GM06990 (cell line): ENCODE measurements around the gene PHPT1.

ENCODE experiments used
- DNase-seq: peaks from one replicate; pipeline ENCODE4 v3.0.0-alpha.2; 2011; ENCODE audit not compliant: insufficient read length; ENCODE audit errors: extremely low read depth
- H3K27me3 ChIP-seq: replicated peaks from 2 replicates; pipeline ENCODE4 v1.6.0; 2011; ENCODE audit warnings: low read length; ENCODE audit not compliant: control insufficient read depth, insufficient read depth
- H3K36me3 ChIP-seq: 2 replicates; pipeline ENCODE4 v1.5.1; 2011; ENCODE audit warnings: low read length; ENCODE audit not compliant: control insufficient read depth, insufficient read depth
- H3K4me3 ChIP-seq: replicated peaks from 2 replicates; pipeline ENCODE4 v1.5.1; 2011; ENCODE audit warnings: low read depth, mild to moderate bottlenecking, control low read depth, low read length
- TF ChIP-seq, protein P1 (sequence below): IDR thresholded peaks from 2 replicates; pipeline ENCODE4 v1.5.1; 2011; ENCODE audit warnings: low read length, control low read depth, mild to moderate bottlenecking, inconsistent platforms; ENCODE audit not compliant: insufficient read depth, poor library complexity, severe bottlenecking

The PHPT1 gene

DNA sequence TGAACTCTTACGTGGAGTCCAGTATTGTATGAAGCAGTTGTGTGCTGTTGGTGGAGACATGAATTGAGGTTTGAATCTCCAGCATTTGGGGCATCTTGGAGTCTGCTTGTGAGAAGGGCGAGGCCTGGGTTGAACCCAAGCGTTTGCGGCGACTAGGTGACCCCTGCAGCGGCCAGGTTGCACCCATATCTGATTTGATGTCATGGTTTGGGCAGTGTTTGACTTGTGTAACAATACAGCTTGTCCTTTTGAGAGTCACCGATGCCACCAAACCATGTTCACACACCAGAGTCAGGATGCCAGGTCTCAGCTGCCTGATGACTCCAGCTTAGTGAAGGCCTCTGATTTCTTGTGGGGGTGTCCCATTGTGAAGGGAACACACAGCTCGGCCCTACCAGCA lies 39.2 kb downstream of the PHPT1 start:
- TF ChIP-seq, protein P1, sequence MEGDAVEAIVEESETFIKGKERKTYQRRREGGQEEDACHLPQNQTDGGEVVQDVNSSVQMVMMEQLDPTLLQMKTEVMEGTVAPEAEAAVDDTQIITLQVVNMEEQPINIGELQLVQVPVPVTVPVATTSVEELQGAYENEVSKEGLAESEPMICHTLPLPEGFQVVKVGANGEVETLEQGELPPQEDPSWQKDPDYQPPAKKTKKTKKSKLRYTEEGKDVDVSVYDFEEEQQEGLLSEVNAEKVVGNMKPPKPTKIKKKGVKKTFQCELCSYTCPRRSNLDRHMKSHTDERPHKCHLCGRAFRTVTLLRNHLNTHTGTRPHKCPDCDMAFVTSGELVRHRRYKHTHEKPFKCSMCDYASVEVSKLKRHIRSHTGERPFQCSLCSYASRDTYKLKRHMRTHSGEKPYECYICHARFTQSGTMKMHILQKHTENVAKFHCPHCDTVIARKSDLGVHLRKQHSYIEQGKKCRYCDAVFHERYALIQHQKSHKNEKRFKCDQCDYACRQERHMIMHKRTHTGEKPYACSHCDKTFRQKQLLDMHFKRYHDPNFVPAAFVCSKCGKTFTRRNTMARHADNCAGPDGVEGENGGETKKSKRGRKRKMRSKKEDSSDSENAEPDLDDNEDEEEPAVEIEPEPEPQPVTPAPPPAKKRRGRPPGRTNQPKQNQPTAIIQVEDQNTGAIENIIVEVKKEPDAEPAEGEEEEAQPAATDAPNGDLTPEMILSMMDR, result no peak
- Histone ChIP-seq H3K36me3 (peaks cover 11% of the 10 kb centered on the region), H3K4me3 (no peak overlapping the region), H3K27me3 (no peaks in the 10 kb centered on the region)
- no peak for DNase-seq

DNA sequence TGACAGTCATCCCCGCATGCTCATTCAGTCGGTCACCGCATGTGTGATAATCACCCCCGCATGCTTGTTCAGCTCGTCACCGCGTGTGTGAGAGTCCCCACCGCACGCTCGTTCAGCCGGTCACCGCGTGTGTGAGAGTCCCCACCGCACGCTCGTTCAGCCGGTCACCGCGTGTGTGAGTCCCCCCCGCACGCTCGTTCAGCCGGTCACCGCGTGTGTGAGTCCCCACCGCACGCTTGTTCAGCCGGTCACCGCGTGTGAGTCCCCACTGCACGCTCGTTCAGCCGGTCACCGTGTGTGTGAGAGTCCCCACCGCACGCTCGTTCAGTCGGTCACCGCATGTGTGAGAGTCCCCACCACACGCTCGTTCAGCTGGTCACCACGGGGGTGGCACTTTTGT lies 40.6 kb downstream of the PHPT1 start:
- TF ChIP-seq, protein P1, result no peak
- DNase-seq, result no peak
- no peak overlapping the region for H3K4me3 ChIP-seq
- H3K36me3 ChIP-seq, result peaks cover 9% of the 10 kb centered on the region
- no peaks in the 10 kb centered on the region for H3K27me3 ChIP-seq

DNA sequence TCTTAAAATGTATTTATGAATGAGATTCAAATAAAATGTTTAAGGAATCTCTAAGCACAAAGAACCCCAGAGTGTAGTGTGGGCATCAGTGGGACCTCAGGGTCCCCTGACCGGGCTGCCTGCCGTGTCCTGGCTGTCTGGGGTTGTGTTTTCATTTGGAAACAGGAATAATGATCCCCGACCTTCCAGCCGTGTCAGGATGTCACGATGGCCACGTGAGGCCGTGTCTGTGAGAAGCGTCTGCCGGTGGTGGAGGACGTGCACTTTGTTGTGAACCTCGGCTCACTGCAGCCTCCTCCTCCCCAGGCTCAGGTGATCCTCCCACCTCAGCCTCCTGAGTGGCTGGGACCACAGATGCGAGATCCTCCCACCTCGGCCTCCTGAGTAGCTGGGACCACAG lies 41.5 kb downstream of the PHPT1 start:
- Histone ChIP-seq H3K4me3 (no peak overlapping the region), H3K36me3 (peaks cover 15% of the 10 kb centered on the region), H3K27me3 (no peaks in the 10 kb centered on the region)
- TF ChIP-seq, protein P1, result no peak
- DNase-seq, result no peak

DNA sequence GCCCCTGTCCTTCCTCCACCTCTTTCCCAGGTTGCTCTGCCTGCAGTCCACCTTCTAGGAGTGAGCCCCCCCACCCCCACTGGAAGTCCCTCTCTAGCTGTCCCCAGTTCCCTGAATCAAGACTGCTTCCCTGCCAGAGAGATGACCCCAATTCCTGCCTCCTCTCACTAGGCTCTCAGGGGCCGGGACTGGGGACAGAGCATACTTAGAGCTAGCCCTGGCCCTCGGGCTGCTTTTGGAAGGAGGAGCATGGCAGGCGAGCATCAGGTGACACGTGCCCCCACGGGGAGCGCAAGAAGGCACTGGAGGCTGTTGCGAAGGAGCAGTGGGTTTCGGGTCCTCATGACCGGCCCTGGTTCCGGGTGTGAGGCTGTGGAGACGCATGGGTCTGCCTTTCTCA lies 46.8 kb downstream of the PHPT1 start:
- H3K36me3 ChIP-seq, result peaks cover 13% of the 10 kb centered on the region
- H3K27me3 ChIP-seq, result no peaks in the 10 kb centered on the region
- H3K4me3 ChIP-seq, result no peak overlapping the region
- TF ChIP-seq, protein P1, result no peak
- no peak for DNase-seq

DNA sequence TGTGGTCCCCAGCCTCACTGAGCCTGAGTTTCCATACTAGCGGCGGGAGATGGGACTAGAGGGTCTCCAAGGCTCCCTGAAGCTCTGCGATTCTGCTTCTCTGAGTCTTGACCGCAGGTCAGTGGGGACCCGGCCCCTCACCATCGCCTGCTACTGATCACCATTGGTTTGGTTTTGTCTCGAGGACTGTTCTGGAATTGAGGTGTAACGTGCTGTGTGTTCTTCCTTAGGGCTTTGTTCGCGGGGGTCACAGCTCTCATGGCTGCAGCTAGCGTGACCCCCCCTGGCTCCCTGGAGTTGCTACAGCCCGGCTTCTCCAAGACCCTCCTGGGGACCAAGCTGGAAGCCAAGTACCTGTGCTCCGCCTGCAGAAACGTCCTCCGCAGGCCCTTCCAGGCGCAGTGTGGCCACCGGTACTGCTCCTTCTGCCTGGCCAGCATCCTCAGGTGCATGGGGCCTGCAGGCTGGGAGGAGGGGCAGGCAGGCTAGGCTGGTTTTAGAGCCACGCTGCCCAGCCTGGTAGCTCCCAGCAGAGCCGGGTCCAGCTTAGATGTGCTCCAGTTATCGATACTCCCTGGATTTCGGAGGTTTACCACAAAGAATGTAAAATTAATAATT lies 49.4 kb downstream of the PHPT1 start:
- TF ChIP-seq, protein P1, result no peak
- no peak for DNase-seq
- peaks cover 15% of the 10 kb centered on the region for H3K36me3 ChIP-seq
- H3K4me3 ChIP-seq, result no peak overlapping the region
- no peaks in the 10 kb centered on the region for H3K27me3 ChIP-seq

DNA sequence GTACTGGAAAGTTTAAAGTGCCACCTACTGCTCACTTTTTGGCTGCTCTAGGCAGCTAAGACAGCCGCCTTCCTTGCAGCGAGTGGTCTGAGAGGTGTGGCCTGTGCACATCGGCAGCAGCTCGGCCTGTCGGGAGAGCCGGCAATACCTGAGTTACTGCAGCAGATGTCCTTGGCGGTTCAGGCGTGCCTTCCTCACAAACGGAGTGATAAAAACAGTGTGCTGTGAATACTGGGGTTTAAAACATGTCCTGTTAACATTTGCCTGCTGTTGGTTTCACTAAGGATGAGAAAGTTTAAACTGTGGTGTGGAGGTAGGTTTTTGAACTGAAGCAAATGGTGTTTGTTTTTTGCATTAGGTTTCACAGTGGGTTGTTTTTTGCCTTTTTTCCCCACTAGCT lies 50.0 kb downstream of the PHPT1 start:
- Histone ChIP-seq H3K4me3 (no peak overlapping the region), H3K27me3 (no peaks in the 10 kb centered on the region), H3K36me3 (peaks cover 15% of the 10 kb centered on the region)
- peak; percentile 71 for DNase-seq
- TF ChIP-seq, protein P1, result peak; percentile 56
